ENCODE measurements around the gene LRCH4.

DNA sequence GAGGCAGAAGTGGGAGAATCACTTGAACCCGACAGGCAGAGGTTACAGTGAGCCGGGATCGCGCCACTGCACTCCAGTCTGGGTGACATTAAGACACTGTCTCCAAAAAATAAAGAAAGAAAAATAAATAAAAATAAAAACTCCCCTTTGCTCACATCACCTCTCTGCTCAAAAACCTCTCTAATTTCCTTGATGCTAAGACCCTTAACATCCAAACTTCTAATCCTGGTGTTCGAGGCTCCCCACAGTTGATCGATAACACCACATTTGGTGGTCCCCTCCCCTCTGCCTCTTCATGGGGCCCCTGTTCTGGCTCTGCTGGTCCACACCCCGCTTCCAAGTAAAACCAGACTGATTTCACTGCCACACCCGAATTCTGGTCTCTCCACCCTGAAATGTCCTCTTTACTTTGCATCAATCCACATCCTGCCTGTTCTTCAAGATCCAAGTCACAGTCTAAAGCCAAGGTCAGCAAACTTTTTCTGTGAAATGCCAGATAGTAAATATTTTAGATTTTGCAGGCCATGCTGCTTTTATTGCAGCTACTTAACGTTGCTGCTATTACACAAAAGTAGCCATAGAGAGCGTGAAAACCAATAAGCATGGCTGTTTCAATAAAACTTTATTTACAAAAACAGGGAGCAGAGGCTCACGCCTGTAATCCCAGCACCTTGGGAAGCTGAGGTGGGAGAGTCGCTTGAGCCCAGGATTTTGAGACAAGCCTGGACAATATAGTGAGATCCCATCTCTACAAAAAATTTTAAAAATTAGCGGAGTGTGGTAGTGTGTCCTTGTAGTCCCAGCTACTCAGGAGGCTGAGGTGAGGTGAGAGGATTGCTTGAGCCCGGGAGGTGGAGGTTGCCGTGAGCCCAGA is 38.3 kb upstream of the LRCH4 start:
- TF ChIP-seq CTCF (IDR thresholded peaks at IDR 0.05): no peak
- TF ChIP-seq POLR2A (IDR thresholded peaks at IDR 0.05): no peak

All from heart left ventricle (tissue), 13 donors.